ENCODE measurements around the gene TRIM69. TPM values are rescaled to one million over a fixed set of nuclear protein-coding genes. Genes with fewer than 3 reads are reported as not detected.
A peak's percentile ranks its signal among the peaks of the same experiment; 100 is the strongest.

Gene TRIM69
- total RNA-seq, 1 donor from 2014 or later: 37.2 TPM

GRCh38 chr15:44722011-44722410 is 14.3 kb upstream of the TRIM69 start:
- no peak overlapping the region for H3K4me3 ChIP-seq (ENCODE audit: insufficient read depth, low read depth, low read length)
- no peak for FAIRE-seq
- peaks cover 9% of the 10 kb centered on the region for H3K4me1 Mint-ChIP-seq (ENCODE audit: low read depth, unreplicated experiment)
- H3K79me2 ChIP-seq (ENCODE audit: insufficient read depth, low read length): no peaks in the 10 kb centered on the region
- H3K4me1 ChIP-seq (ENCODE audit: insufficient read depth, low read length): peaks cover 12% of the 10 kb centered on the region
- peaks cover 20% of the 10 kb centered on the region for H3K36me3 ChIP-seq (ENCODE audit: insufficient read depth, low read length)
- no peak overlapping the region for H3K9ac ChIP-seq (ENCODE audit: low read length)
- no peaks in the 10 kb centered on the region for H3K9me3 ChIP-seq (ENCODE audit: insufficient read depth, low read depth, low read length)
- no peaks in the 10 kb centered on the region for H3K9me3 Mint-ChIP-seq (ENCODE audit: unreplicated experiment)
- H3K27me3 Mint-ChIP-seq (ENCODE audit: low read depth, unreplicated experiment): no peaks in the 10 kb centered on the region
- H4K20me1 ChIP-seq (ENCODE audit: insufficient read depth, low read length): peaks cover 7% of the 10 kb centered on the region
- no peak overlapping the region for H2AFZ ChIP-seq (ENCODE audit: low read depth, low read length)
- H3K36me3 Mint-ChIP-seq (ENCODE audit: low read depth, unreplicated experiment): peaks cover 4% of the 10 kb centered on the region
- H3K27ac ChIP-seq (ENCODE audit: low read depth, low read length): no peak overlapping the region
- no peaks in the 10 kb centered on the region for H3K27me3 ChIP-seq (ENCODE audit: insufficient read depth, low read length)
- DNase-seq (ENCODE audit: low read depth): no peak
- H3K27ac Mint-ChIP-seq (ENCODE audit: unreplicated experiment): no peak overlapping the region
- H3K4me2 ChIP-seq (ENCODE audit: low read length): no peak overlapping the region
- no peak for TF ChIP-seq EZH2 (IDR thresholded peaks at IDR 0.05; ENCODE audit: insufficient read depth, low read length)
- no peak for TF ChIP-seq CTCF (IDR thresholded peaks at IDR 0.05; ENCODE audit: insufficient read depth, low read depth, low read length)
- no peak overlapping the region for H3K4me3 Mint-ChIP-seq (ENCODE audit: unreplicated experiment)

GRCh38 chr15:44726136-44726535 is 10.2 kb upstream of the TRIM69 start:
- TF ChIP-seq EZH2 (IDR thresholded peaks at IDR 0.05; ENCODE audit: insufficient read depth, low read length) (no peak), CTCF (IDR thresholded peaks at IDR 0.05; ENCODE audit: insufficient read depth, low read depth, low read length) (no peak)
- peaks cover 14% of the 10 kb centered on the region for H3K4me1 Mint-ChIP-seq (ENCODE audit: low read depth, unreplicated experiment)
- Histone ChIP-seq H4K20me1 (ENCODE audit: insufficient read depth, low read length) (no peaks in the 10 kb centered on the region), H3K4me2 (ENCODE audit: low read length) (peak overlapping the region; percentile 29), H3K4me3 (ENCODE audit: insufficient read depth, low read depth, low read length) (no peak overlapping the region), H3K27ac (ENCODE audit: low read depth, low read length) (peak overlapping the region; percentile 87), H3K27me3 (ENCODE audit: insufficient read depth, low read length) (no peaks in the 10 kb centered on the region), H3K9me3 (ENCODE audit: insufficient read depth, low read depth, low read length) (no peaks in the 10 kb centered on the region), H3K9ac (ENCODE audit: low read length) (peak overlapping the region; percentile 43), H3K79me2 (ENCODE audit: insufficient read depth, low read length) (peaks cover 9% of the 10 kb centered on the region), H3K4me1 (ENCODE audit: insufficient read depth, low read length) (peaks cover 25% of the 10 kb centered on the region), H2AFZ (ENCODE audit: low read depth, low read length) (peak overlapping the region; percentile 23), H3K36me3 (ENCODE audit: insufficient read depth, low read length) (no peaks in the 10 kb centered on the region)
- DNase-seq (ENCODE audit: low read depth) (peak; percentile 6), FAIRE-seq (no peak)
- peak overlapping the region; percentile 89 for H3K27ac Mint-ChIP-seq (ENCODE audit: unreplicated experiment)
- H3K36me3 Mint-ChIP-seq (ENCODE audit: low read depth, unreplicated experiment): no peaks in the 10 kb centered on the region
- no peak overlapping the region for H3K4me3 Mint-ChIP-seq (ENCODE audit: unreplicated experiment)
- no peaks in the 10 kb centered on the region for H3K9me3 Mint-ChIP-seq (ENCODE audit: unreplicated experiment)
- no peaks in the 10 kb centered on the region for H3K27me3 Mint-ChIP-seq (ENCODE audit: low read depth, unreplicated experiment)

- H3K27me3 Mint-ChIP-seq (ENCODE audit: low read depth, unreplicated experiment): no peaks in the 10 kb centered on the region
- H3K36me3 Mint-ChIP-seq (ENCODE audit: low read depth, unreplicated experiment): no peaks in the 10 kb centered on the region
These were observed 9.5 kb upstream of the TRIM69 start for GRCh38 chr15:44726568-44727484.

More at GRCh38 chr15:44726568-44727484, 9.5 kb upstream of the TRIM69 start:
- Mint-ChIP-seq H3K4me3 (ENCODE audit: unreplicated experiment) (no peak overlapping the region), H3K4me1 (ENCODE audit: low read depth, unreplicated experiment) (peaks cover 20% of the 10 kb centered on the region), H3K9me3 (ENCODE audit: unreplicated experiment) (no peaks in the 10 kb centered on the region), H3K27ac (ENCODE audit: unreplicated experiment) (peak overlapping the region; percentile 89)
- H3K9ac ChIP-seq (ENCODE audit: low read length): peak overlapping the region; percentile 43
- H3K27ac ChIP-seq (ENCODE audit: low read depth, low read length): peak overlapping the region; percentile 87
- TF ChIP-seq CTCF (IDR thresholded peaks at IDR 0.05; ENCODE audit: insufficient read depth, low read depth, low read length) (no peak), EZH2 (IDR thresholded peaks at IDR 0.05; ENCODE audit: insufficient read depth, low read length) (no peak)
- no peaks in the 10 kb centered on the region for H3K9me3 ChIP-seq (ENCODE audit: insufficient read depth, low read depth, low read length)
- no peaks in the 10 kb centered on the region for H4K20me1 ChIP-seq (ENCODE audit: insufficient read depth, low read length)
- H3K36me3 ChIP-seq (ENCODE audit: insufficient read depth, low read length): no peaks in the 10 kb centered on the region
- peak overlapping the region; percentile 23 for H2AFZ ChIP-seq (ENCODE audit: low read depth, low read length)
- FAIRE-seq: peak; percentile 78
- peak; percentile 91 for DNase-seq (ENCODE audit: low read depth)
- H3K4me1 ChIP-seq (ENCODE audit: insufficient read depth, low read length): peaks cover 25% of the 10 kb centered on the region
- H3K4me2 ChIP-seq (ENCODE audit: low read length): peak overlapping the region; percentile 29
- peaks cover 9% of the 10 kb centered on the region for H3K79me2 ChIP-seq (ENCODE audit: insufficient read depth, low read length)
- H3K27me3 ChIP-seq (ENCODE audit: insufficient read depth, low read length): no peaks in the 10 kb centered on the region
- H3K4me3 ChIP-seq (ENCODE audit: insufficient read depth, low read depth, low read length): no peak overlapping the region

All from astrocyte (in vitro differentiated cells and primary cell).